ENCODE measurements around the gene SGPP2. TPM values are rescaled to one million over a fixed set of nuclear protein-coding genes. Genes with fewer than 3 reads are reported as not detected.

SGPP2 gene
- total RNA-seq, 1 experiment from 2014 or later = not detected

DNA sequence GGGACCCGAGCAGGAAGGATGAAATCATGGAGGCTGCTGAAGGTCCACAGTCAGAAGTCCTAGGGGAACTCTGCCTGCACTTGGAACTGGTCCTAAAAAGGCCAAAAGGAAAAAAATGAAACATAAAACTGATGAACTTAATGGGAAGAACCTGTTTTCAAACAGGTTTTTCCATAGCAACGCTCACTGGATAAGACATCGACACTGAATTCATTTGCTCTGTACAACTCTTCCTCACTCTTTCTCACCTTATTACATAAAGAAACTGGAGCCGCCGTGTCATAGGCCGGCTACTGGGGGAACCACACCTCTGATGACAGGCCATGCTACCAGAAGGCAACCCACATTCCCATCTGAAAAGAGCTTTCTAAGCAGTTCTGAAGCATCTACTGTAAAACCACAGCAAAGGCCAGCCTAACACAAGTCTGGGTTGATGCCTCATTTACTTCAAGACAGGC lies 147.9 kb downstream of the SGPP2 start:
- TF ChIP-seq, protein P1, sequence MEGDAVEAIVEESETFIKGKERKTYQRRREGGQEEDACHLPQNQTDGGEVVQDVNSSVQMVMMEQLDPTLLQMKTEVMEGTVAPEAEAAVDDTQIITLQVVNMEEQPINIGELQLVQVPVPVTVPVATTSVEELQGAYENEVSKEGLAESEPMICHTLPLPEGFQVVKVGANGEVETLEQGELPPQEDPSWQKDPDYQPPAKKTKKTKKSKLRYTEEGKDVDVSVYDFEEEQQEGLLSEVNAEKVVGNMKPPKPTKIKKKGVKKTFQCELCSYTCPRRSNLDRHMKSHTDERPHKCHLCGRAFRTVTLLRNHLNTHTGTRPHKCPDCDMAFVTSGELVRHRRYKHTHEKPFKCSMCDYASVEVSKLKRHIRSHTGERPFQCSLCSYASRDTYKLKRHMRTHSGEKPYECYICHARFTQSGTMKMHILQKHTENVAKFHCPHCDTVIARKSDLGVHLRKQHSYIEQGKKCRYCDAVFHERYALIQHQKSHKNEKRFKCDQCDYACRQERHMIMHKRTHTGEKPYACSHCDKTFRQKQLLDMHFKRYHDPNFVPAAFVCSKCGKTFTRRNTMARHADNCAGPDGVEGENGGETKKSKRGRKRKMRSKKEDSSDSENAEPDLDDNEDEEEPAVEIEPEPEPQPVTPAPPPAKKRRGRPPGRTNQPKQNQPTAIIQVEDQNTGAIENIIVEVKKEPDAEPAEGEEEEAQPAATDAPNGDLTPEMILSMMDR (conservative IDR thresholded peaks at IDR 0.05) = no peak
- Histone ChIP-seq H2AFZ (ENCODE audit: low read length) (no peak overlapping the region), H4K20me1 (ENCODE audit: control insufficient read depth, insufficient read depth, insufficient read length) (no peaks in the 10 kb centered on the region), H3K9ac (ENCODE audit: extremely low read depth, insufficient read length, low read length) (no peak overlapping the region), H3K4me1 (ENCODE audit: insufficient read depth, low read length) (no peaks in the 10 kb centered on the region), H2AK5ac (ENCODE audit: insufficient read length, low read length) (no peak overlapping the region), H3K27me3 (ENCODE audit: insufficient read depth, low read length) (no peaks in the 10 kb centered on the region), H2BK5ac (ENCODE audit: insufficient read length, low read length) (no peak overlapping the region), H4K8ac (replicated peaks; ENCODE audit: insufficient read length, low read depth, low read length) (no peak overlapping the region), H4K5ac (ENCODE audit: insufficient read length, low read depth, low read length) (no peak overlapping the region), H3K18ac (ENCODE audit: insufficient read length, low read depth, low read length) (no peak overlapping the region), H3K27ac (ENCODE audit: insufficient read length, low read depth, low read length) (no peak overlapping the region), H3K14ac (ENCODE audit: insufficient read depth, low read length) (no peak overlapping the region), H3K4ac (ENCODE audit: low read depth, low read length) (no peak overlapping the region), H3K4me2 (ENCODE audit: insufficient read depth, insufficient read length, low read length) (no peak overlapping the region), H2BK15ac (ENCODE audit: low read depth, low read length) (no peak overlapping the region), H3K79me1 (ENCODE audit: insufficient read depth, low read depth, low read length, poor library complexity, severe bottlenecking) (peaks cover 2% of the 10 kb centered on the region), H3K23me2 (ENCODE audit: insufficient read length, low read depth, low read length, poor library complexity, severe bottlenecking) (no peaks in the 10 kb centered on the region), H2BK12ac (ENCODE audit: insufficient read length, low read depth, low read length) (no peak overlapping the region), H3K79me2 (ENCODE audit: insufficient read depth, low read length) (no peaks in the 10 kb centered on the region), H3K56ac (ENCODE audit: insufficient read length, low read depth, low read length) (no peak overlapping the region), H3K23ac (ENCODE audit: insufficient read length, low read depth, low read length) (no peak overlapping the region), H3T11ph (ENCODE audit: low read length) (no peak overlapping the region), H2BK20ac (ENCODE audit: low read depth, low read length, poor library complexity, severe bottlenecking) (no peak overlapping the region), H2BK120ac (ENCODE audit: low read depth, low read length, poor library complexity, severe bottlenecking) (no peak overlapping the region), H4K91ac (ENCODE audit: insufficient read length, low read depth, low read length) (no peak overlapping the region), H3K9me3 (ENCODE audit: control insufficient read depth, low read depth, low read length) (no peaks in the 10 kb centered on the region)
- H3K4me3 Mint-ChIP-seq = no peak overlapping the region
- H3K9me3 Mint-ChIP-seq = no peaks in the 10 kb centered on the region
- H3K4me1 Mint-ChIP-seq = peaks cover 6 to 16% of the 10 kb centered on the region in 2 experiments
- no peaks in the 10 kb centered on the region for H3K27me3 Mint-ChIP-seq (ENCODE audit: low read depth)
- DNase-seq = no peak
- WGBS (ENCODE audit: extremely low coverage, insufficient read length, low lambda C conversion rate) = no CpG with 5 or more reads among the region's 6 CpGs
- no peak overlapping the region for H3K27ac Mint-ChIP-seq
- peaks cover 9 to 25% (median 14%) of the 10 kb centered on the region in 3 experiments; a peak in 5 of 7 replicates for H3K36me3 Mint-ChIP-seq (ENCODE audit: insufficient read depth in 1 of 3, low read depth in 3 of 3)

Measured in H9 (cell line).